GM18873 (cell line): ENCODE measurements around the gene PCDHB9.
"Not testable (repeated sequence)": the region's sequence is repeated elsewhere in the genome, so short reads cannot be mapped to it uniquely, and the experiment has no call there.

ENCODE experiments used
- ATAC-seq: cut with Tn5 transposase; IDR thresholded peaks from one replicate; pipeline ENCODE4 v1.9.1; 2021; ENCODE audit warnings: mild to moderate bottlenecking, moderate library complexity, moderate number of reproducible peaks; ENCODE audit not compliant: unreplicated experiment, low FRiP score

PCDHB9 gene

GRCh38 chr5:141184117-141184855 is 2.7 kb upstream of the PCDHB9 start:
- not testable (repeated sequence) for ATAC-seq

GRCh38 chr5:141188682-141189081 is 1.7 kb downstream of the PCDHB9 start:
- ATAC-seq = not testable (repeated sequence)

- not testable (repeated sequence) for ATAC-seq
These were observed 2.2 kb downstream of the PCDHB9 start for GRCh38 chr5:141189131-141189530.

GRCh38 chr5:141192110-141192725 is 5.3 kb downstream of the PCDHB9 start, which contains the start of gene PCDHB10:
TSS of gene PCDHB10 (plus strand) at chr5:141192353. CDS start at chr5:141192553, 200 bp downstream.
- no peak for ATAC-seq

GRCh38 chr5:141194332-141194731 is 7.4 kb downstream of the PCDHB9 start:
- not testable (repeated sequence) for ATAC-seq

- ATAC-seq = no peak
These were observed 9.4 kb downstream of the PCDHB9 start for GRCh38 chr5:141196363-141196762.

- no peak for ATAC-seq
These were observed 12.6 kb downstream of the PCDHB9 start, which contains the start of gene PCDHB11 for GRCh38 chr5:141199359-141200235. TSS of gene PCDHB11 (plus strand) at chr5:141199627. CDS start at chr5:141199775, 148 bp downstream.

- not testable (repeated sequence) for ATAC-seq
These were observed 14.2 kb downstream of the PCDHB9 start for GRCh38 chr5:141201126-141201525.

- not testable (repeated sequence) for ATAC-seq
These were observed 14.7 kb downstream of the PCDHB9 start for GRCh38 chr5:141201646-141202045.

- ATAC-seq = no peak
These were observed 21.5 kb downstream of the PCDHB9 start, which contains the start of gene PCDHB12 for GRCh38 chr5:141208478-141208877. TSS of gene PCDHB12 (plus strand) at chr5:141208719. CDS start at chr5:141208908, 189 bp downstream.

GRCh38 chr5:141210281-141210680 is 23.3 kb downstream of the PCDHB9 start:
- not testable (repeated sequence) for ATAC-seq

GRCh38 chr5:141210849-141211248 is 23.9 kb downstream of the PCDHB9 start:
- not testable (repeated sequence) for ATAC-seq

GRCh38 chr5:141213656-141214339 is 26.8 kb downstream of the PCDHB9 start, which contains the start of gene PCDHB13:
TSS of gene PCDHB13 (plus strand) at chr5:141213919. CDS start at chr5:141214124, 205 bp downstream.
- not testable (repeated sequence) for ATAC-seq

GRCh38 chr5:141214583-141214982 is 27.6 kb downstream of the PCDHB9 start:
- not testable (repeated sequence) for ATAC-seq

GRCh38 chr5:141215504-141215903 is 28.5 kb downstream of the PCDHB9 start:
- ATAC-seq = not testable (repeated sequence)

GRCh38 chr5:141216035-141216434 is 29.1 kb downstream of the PCDHB9 start:
- ATAC-seq = not testable (repeated sequence)

- no peak for ATAC-seq
These were observed 36.3 kb downstream of the PCDHB9 start, which contains the start of gene PCDHB14 for GRCh38 chr5:141223112-141223783. TSS of gene PCDHB14 (plus strand) at chr5:141223343. CDS start at chr5:141223506, 163 bp downstream.

GRCh38 chr5:141224844-141225243 is 37.9 kb downstream of the PCDHB9 start:
- not testable (repeated sequence) for ATAC-seq

- not testable (repeated sequence) for ATAC-seq
These were observed 38.5 kb downstream of the PCDHB9 start for GRCh38 chr5:141225421-141225820.
